GM23338 (cell line): ENCODE measurements around the gene MFAP4. TPM values are rescaled to one million over a fixed set of nuclear protein-coding genes. Genes with fewer than 3 reads are reported as not detected.

ENCODE experiments used
- ATAC-seq: fragments of 200-7000 bp; cut with Tn5 transposase; 3 replicates; pipeline ENCODE4 v1.9.1; 2020
- DNase-seq: peaks from one replicate; pipeline ENCODE4 v3.0.0-alpha.2; 2015; ENCODE audit warnings: low spot score
- H2AFZ ChIP-seq: fragments of 200-600 bp; sonication (generic); 2 replicates; pipeline ENCODE4 v1.8.0; 2016; ENCODE audit warnings: antibody characterized with exemption, mild to moderate bottlenecking, moderate library complexity
- H3F3A ChIP-seq: fragments of 200-600 bp; sonication (generic); replicated peaks from 2 replicates; pipeline ENCODE4 v1.8.0; 2017; ENCODE audit warnings: antibody characterized with exemption, mixed run types, low read depth
- H3K27ac ChIP-seq: fragments of 200-600 bp; sonication (generic); 2 replicates; pipeline ENCODE4 v1.6.1; 2016; ENCODE audit warnings: low read depth
- H3K27me3 ChIP-seq: fragments of 200-600 bp; sonication (generic); 2 replicates; pipeline ENCODE4 v1.8.0; 2016; ENCODE audit warnings: mild to moderate bottlenecking, mixed run types, moderate library complexity; ENCODE audit not compliant: insufficient read depth
- H3K36me3 ChIP-seq: fragments of 200-600 bp; sonication (generic); 2 replicates; pipeline ENCODE4 v1.8.0; 2016; ENCODE audit warnings: mild to moderate bottlenecking; ENCODE audit not compliant: insufficient read depth
- H3K4me1 ChIP-seq: fragments of 200-600 bp; sonication (generic); 2 replicates; pipeline ENCODE4 v1.8.0; 2016; ENCODE audit warnings: mild to moderate bottlenecking, moderate library complexity; ENCODE audit not compliant: insufficient read depth
- H3K4me2 ChIP-seq: fragments of 200-600 bp; sonication (generic); 2 replicates; pipeline ENCODE4 v1.7.1; 2017; ENCODE audit warnings: mixed run types
- H3K4me3 ChIP-seq: fragments of 200-600 bp; sonication (generic); 2 replicates; pipeline ENCODE4 v1.6.1; 2016; ENCODE audit warnings: mixed run types
- H3K79me2 ChIP-seq: fragments of 200-600 bp; sonication (generic); replicated peaks from 2 replicates; pipeline ENCODE4 v1.8.0; 2017; ENCODE audit warnings: mild to moderate bottlenecking; ENCODE audit not compliant: insufficient read depth
- H3K9me2 ChIP-seq: fragments of 200-600 bp; sonication (generic); 2 replicates; pipeline ENCODE4 v1.8.0; 2017; ENCODE audit not compliant: insufficient read depth
- H4K20me1 ChIP-seq: fragments of 200-600 bp; sonication (generic); replicated peaks from 2 replicates; pipeline ENCODE4 v1.8.0; 2017; ENCODE audit warnings: mild to moderate bottlenecking; ENCODE audit not compliant: insufficient read depth
- H3K27ac Mint-ChIP-seq: 2 replicates; pipeline ENCODE4 v1.8.0; 2020; ENCODE audit warnings: inconsistent platforms, mild to moderate bottlenecking, moderate library complexity, mixed read lengths
- H3K27me3 Mint-ChIP-seq: 3 replicates; pipeline ENCODE4 v1.8.0; 2022; ENCODE audit warnings: low read depth, mild to moderate bottlenecking, moderate library complexity, mixed read lengths, inconsistent platforms; ENCODE audit not compliant: insufficient read depth, poor library complexity
- H3K36me3 Mint-ChIP-seq: 3 replicates; pipeline ENCODE4 v1.8.0; 2021; ENCODE audit warnings: low read depth, mild to moderate bottlenecking, inconsistent platforms, moderate library complexity, mixed read lengths
- H3K4me1 Mint-ChIP-seq: 3 replicates; pipeline ENCODE4 v1.8.0; 2020; ENCODE audit warnings: mild to moderate bottlenecking, inconsistent platforms, mixed read lengths
- H3K4me3 Mint-ChIP-seq: 3 replicates; pipeline ENCODE4 v1.8.0; 2021; ENCODE audit warnings: moderate library complexity, mild to moderate bottlenecking, inconsistent platforms, mixed read lengths
- H3K9me3 Mint-ChIP-seq: 3 replicates; pipeline ENCODE4 v1.8.0; 2020; ENCODE audit warnings: moderate library complexity, mild to moderate bottlenecking, inconsistent platforms, mixed read lengths
- CREB1 ChIP-seq: fragments of 250-450 bp; sonication (Bioruptor Pico); IDR thresholded peaks from 2 replicates; pipeline ENCODE4 v1.5.0; 2020; ENCODE audit warnings: low read depth, mild to moderate bottlenecking, moderate library complexity
- EZH2phosphoT487 ChIP-seq: fragments of 200-600 bp; sonication (generic); IDR thresholded peaks from one replicate; pipeline ENCODE4 v1.8.1; 2018; ENCODE audit warnings: antibody characterized with exemption; ENCODE audit not compliant: unreplicated experiment
- JUNB ChIP-seq: IDR thresholded peaks from one replicate; pipeline ENCODE4 v1.6.1; 2016; ENCODE audit warnings: antibody characterized with exemption; ENCODE audit not compliant: unreplicated experiment
- NANOG ChIP-seq: IDR thresholded peaks from 2 replicates; pipeline ENCODE4 v1.6.1; 2016; ENCODE audit warnings: antibody characterized with exemption, borderline replicate concordance
- ZNF331 ChIP-seq: fragments of 250-450 bp; sonication (Bioruptor Pico); IDR thresholded peaks from 2 replicates; pipeline ENCODE4 v1.5.0; 2020; ENCODE audit warnings: low read depth, mild to moderate bottlenecking, moderate library complexity
- polyA plus RNA-seq: library from polyadenylated mRNA; unstranded; fragments of >200 nt; fragmentation: Nextera tagmentation; extraction: Ambion mirVana; gene quantifications from 2 replicates; pipeline ENCODE4 v1.2.1, GENCODE V29; 2016
- total RNA-seq: library from RNA; depleted of rRNA; stranded (reverse); fragments of >200 nt; shearing (Covaris generic); gene quantifications from 2 replicates; pipeline ENCODE4 v1.2.3, GENCODE V29; 2014
- TF ChIP-seq, protein P1 (sequence below), 2 experiments: fragments of 200-600 bp in 1 of 2; sonication (generic) in 1 of 2; conservative IDR thresholded peaks; 2 replicates each; pipeline versions ENCODE4 v1.5.1 to v1.6.1; 2016 to 2017; ENCODE audit warnings: antibody characterized with exemption in 2 of 2, low read depth in 2 of 2, mild to moderate bottlenecking in 2 of 2, moderate library complexity in 1 of 2
- TF ChIP-seq, protein P2 (sequence below): IDR thresholded peaks from 2 replicates; pipeline ENCODE4 v1.6.1; 2016; ENCODE audit warnings: antibody characterized with exemption
- TF ChIP-seq, protein P3 (sequence below): IDR thresholded peaks from one replicate; pipeline ENCODE4 v1.6.1; 2018; ENCODE audit warnings: antibody characterized with exemption; ENCODE audit not compliant: unreplicated experiment

Gene MFAP4
- total and polyA plus RNA-seq, 2 experiments from 2014 or later = 7.7 to 9.7 TPM

DNA sequence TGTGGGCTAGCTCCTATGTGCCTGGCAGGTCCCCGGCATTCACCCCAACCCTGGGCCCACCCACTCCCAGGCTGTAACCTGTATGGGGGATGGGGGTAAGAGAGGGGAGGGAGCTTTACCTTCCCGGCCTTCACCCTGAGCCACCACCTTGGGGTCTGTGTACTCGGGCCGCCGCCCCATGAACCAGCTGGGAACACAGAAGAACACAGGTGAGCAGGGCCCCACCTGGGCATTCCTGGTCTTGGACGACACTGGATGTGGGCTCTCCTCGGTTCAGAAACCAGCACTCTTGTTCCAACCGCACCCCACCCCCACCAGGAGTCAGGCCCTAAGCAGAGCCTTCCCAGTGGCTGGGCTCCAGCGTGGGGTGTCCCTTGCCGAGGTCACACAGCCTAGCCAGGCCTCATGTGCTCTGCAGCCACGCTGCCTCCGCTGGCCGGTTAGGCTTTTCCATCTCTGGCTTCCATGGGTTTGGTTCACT lies 43.3 kb downstream of the MFAP4 start:
- TF ChIP-seq CREB1 (no peak), JUNB (no peak)
- TF ChIP-seq, protein P1, sequence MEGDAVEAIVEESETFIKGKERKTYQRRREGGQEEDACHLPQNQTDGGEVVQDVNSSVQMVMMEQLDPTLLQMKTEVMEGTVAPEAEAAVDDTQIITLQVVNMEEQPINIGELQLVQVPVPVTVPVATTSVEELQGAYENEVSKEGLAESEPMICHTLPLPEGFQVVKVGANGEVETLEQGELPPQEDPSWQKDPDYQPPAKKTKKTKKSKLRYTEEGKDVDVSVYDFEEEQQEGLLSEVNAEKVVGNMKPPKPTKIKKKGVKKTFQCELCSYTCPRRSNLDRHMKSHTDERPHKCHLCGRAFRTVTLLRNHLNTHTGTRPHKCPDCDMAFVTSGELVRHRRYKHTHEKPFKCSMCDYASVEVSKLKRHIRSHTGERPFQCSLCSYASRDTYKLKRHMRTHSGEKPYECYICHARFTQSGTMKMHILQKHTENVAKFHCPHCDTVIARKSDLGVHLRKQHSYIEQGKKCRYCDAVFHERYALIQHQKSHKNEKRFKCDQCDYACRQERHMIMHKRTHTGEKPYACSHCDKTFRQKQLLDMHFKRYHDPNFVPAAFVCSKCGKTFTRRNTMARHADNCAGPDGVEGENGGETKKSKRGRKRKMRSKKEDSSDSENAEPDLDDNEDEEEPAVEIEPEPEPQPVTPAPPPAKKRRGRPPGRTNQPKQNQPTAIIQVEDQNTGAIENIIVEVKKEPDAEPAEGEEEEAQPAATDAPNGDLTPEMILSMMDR (conservative IDR thresholded peaks at IDR 0.05; ENCODE audit: low read depth in 2 of 2) = peak in 1 of 2 experiments; percentile 42; a peak in 3 of 4 replicates
- no peak overlapping the region for H3K4me3 Mint-ChIP-seq

GRCh38 chr17:19343256-19343630 lies 43.7 kb downstream of the MFAP4 start:
- Mint-ChIP-seq H3K4me3 (no peak overlapping the region), H3K27me3 (peaks cover 13% of the 10 kb centered on the region), H3K27ac (no peak overlapping the region), H3K9me3 (no peaks in the 10 kb centered on the region; the same call in 2 of the 3 replicates), H3K4me1 (peaks cover 33% of the 10 kb centered on the region), H3K36me3 (peaks cover 5% of the 10 kb centered on the region; the same call in 2 of the 3 replicates)
- no peak for TF ChIP-seq EZH2phosphoT487
- TF ChIP-seq, protein P2, sequence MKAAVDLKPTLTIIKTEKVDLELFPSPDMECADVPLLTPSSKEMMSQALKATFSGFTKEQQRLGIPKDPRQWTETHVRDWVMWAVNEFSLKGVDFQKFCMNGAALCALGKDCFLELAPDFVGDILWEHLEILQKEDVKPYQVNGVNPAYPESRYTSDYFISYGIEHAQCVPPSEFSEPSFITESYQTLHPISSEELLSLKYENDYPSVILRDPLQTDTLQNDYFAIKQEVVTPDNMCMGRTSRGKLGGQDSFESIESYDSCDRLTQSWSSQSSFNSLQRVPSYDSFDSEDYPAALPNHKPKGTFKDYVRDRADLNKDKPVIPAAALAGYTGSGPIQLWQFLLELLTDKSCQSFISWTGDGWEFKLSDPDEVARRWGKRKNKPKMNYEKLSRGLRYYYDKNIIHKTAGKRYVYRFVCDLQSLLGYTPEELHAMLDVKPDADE = no peak
- TF ChIP-seq NANOG = no peak
- TF ChIP-seq JUNB = no peak
- TF ChIP-seq, protein P3, sequence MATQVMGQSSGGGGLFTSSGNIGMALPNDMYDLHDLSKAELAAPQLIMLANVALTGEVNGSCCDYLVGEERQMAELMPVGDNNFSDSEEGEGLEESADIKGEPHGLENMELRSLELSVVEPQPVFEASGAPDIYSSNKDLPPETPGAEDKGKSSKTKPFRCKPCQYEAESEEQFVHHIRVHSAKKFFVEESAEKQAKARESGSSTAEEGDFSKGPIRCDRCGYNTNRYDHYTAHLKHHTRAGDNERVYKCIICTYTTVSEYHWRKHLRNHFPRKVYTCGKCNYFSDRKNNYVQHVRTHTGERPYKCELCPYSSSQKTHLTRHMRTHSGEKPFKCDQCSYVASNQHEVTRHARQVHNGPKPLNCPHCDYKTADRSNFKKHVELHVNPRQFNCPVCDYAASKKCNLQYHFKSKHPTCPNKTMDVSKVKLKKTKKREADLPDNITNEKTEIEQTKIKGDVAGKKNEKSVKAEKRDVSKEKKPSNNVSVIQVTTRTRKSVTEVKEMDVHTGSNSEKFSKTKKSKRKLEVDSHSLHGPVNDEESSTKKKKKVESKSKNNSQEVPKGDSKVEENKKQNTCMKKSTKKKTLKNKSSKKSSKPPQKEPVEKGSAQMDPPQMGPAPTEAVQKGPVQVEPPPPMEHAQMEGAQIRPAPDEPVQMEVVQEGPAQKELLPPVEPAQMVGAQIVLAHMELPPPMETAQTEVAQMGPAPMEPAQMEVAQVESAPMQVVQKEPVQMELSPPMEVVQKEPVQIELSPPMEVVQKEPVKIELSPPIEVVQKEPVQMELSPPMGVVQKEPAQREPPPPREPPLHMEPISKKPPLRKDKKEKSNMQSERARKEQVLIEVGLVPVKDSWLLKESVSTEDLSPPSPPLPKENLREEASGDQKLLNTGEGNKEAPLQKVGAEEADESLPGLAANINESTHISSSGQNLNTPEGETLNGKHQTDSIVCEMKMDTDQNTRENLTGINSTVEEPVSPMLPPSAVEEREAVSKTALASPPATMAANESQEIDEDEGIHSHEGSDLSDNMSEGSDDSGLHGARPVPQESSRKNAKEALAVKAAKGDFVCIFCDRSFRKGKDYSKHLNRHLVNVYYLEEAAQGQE = no peak
- TF ChIP-seq ZNF331 (CRISPR knock-in tag) = no peak
- no peak for TF ChIP-seq CREB1
- Histone ChIP-seq H3F3A (no peaks in the 10 kb centered on the region; the same call in 1 of the 2 replicates), H3K27me3 (no peaks in the 10 kb centered on the region), H3K4me2 (no peak overlapping the region), H3K36me3 (no peaks in the 10 kb centered on the region), H2AFZ (no peak overlapping the region), H3K4me3 (no peak overlapping the region), H3K9me2 (no peaks in the 10 kb centered on the region), H3K4me1 (peaks cover 22% of the 10 kb centered on the region), H3K79me2 (no peaks in the 10 kb centered on the region), H4K20me1 (no peaks in the 10 kb centered on the region), H3K27ac (no peak overlapping the region)
- DNase-seq (no peak), ATAC-seq (no peak)

More for the DNA sequence above, 43.3 kb downstream of the MFAP4 start:
- DNase-seq = peak; percentile 44
- Histone ChIP-seq H3K4me2 (no peak overlapping the region), H3K9me2 (no peaks in the 10 kb centered on the region), H3K36me3 (no peaks in the 10 kb centered on the region), H3K27me3 (no peaks in the 10 kb centered on the region), H3K27ac (no peak overlapping the region), H3K79me2 (no peaks in the 10 kb centered on the region), H3F3A (no peaks in the 10 kb centered on the region; the same call in 1 of the 2 replicates), H3K4me3 (no peak overlapping the region), H3K4me1 (peaks cover 17% of the 10 kb centered on the region), H2AFZ (no peak overlapping the region), H4K20me1 (no peaks in the 10 kb centered on the region)
- no peak overlapping the region; the same call in 1 of the 2 replicates for H3K27ac Mint-ChIP-seq
- H3K9me3 Mint-ChIP-seq = no peaks in the 10 kb centered on the region; the same call in 2 of the 3 replicates
- ATAC-seq = peak; percentile 56
- H3K36me3 Mint-ChIP-seq = peaks cover 5% of the 10 kb centered on the region; the same call in 2 of the 3 replicates
- peaks cover 28% of the 10 kb centered on the region for H3K4me1 Mint-ChIP-seq
- peaks cover 12% of the 10 kb centered on the region for H3K27me3 Mint-ChIP-seq
